ENCODE data around the gene TPCN2.

TPCN2 gene

DNA sequence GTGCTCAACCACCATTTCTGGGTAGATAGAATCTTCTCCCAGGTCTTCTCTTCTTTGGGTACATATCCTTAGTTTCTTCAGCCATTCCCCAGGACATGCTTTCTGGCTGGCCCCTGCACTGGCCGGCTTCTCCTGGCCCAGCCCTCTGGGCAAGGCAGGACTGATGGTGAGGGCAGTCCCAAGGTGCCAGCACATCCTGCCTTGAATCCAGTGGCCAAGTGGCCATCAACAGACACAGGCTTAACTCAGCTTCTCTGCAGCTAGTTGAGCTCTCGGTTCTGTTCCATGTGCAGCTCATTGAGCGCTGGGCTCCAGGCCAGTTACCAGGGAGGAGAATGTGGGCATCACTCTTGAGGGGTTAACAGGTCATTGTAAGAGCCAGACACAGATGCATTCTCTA, 124.6 kb downstream of the TPCN2 start:
- no peak for TF ChIP-seq CTCF (IDR thresholded peaks at IDR 0.05; ENCODE audit: low read depth, low read length, missing control alignments)
- H3K4me3 ChIP-seq (ENCODE audit: low read depth, low read length), result no peak overlapping the region
- DNase-seq (ENCODE audit: low read depth), result no peak

- no peak overlapping the region for H3K4me3 ChIP-seq (ENCODE audit: low read depth, low read length)
- no peak for DNase-seq (ENCODE audit: low read depth)
- TF ChIP-seq CTCF (IDR thresholded peaks at IDR 0.05; ENCODE audit: low read depth, low read length, missing control alignments), result no peak
Observed at GRCh38 chr11:69173925-69174581, 125.3 kb downstream of the TPCN2 start.

DNA sequence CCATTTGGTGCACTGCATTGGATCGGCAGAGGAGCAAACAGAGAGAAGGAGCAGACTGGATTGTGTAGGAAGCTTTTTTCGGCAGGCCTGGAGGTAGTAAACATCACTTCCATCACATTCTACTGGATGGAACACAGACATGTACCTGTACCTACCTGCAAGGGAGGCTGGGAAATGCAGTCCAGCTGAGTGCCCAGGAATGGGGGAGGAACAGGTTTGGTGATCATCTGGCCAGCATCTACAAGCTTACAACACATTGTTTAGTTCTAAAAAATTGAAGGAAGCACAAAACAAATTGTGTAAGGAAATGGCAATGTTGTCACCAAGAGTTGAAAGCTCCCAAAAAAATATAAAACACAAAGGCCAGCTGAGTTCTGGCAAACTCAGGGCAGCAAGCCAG, 126.1 kb downstream of the TPCN2 start:
- TF ChIP-seq CTCF (IDR thresholded peaks at IDR 0.05; ENCODE audit: low read depth, low read length, missing control alignments), result no peak
- DNase-seq (ENCODE audit: low read depth), result no peak
- no peak overlapping the region for H3K4me3 ChIP-seq (ENCODE audit: low read depth, low read length)

- H3K4me3 ChIP-seq (ENCODE audit: low read depth, low read length), result no peak overlapping the region
- no peak for DNase-seq (ENCODE audit: low read depth)
- TF ChIP-seq CTCF (IDR thresholded peaks at IDR 0.05; ENCODE audit: low read depth, low read length, missing control alignments), result no peak
Observed at GRCh38 chr11:69178819-69179482, 130.2 kb downstream of the TPCN2 start.

DNA sequence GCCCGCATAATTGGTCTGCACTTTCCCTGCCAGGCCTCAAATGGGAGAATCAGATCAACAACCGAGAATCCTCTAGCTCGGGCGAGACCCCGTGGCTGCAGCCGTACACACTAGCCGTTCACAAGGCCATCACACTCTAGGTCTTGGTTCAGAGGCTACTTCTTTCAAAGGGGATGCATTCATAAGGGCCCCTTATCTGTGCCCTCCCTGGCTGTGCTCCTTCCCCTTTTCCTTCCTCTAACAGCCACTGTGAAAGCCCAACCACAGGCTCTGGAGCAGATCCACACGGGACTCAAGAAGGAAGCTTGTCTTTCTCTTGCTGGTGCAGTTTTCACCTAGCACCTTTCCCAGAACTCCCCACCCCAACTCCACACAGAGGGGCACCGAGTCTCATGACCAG, 131.5 kb downstream of the TPCN2 start:
- no peak for DNase-seq (ENCODE audit: low read depth)
- TF ChIP-seq CTCF (IDR thresholded peaks at IDR 0.05; ENCODE audit: low read depth, low read length, missing control alignments), result no peak
- H3K4me3 ChIP-seq (ENCODE audit: low read depth, low read length), result no peak overlapping the region

- H3K4me3 ChIP-seq (ENCODE audit: low read depth, low read length), result no peak overlapping the region
- no peak for DNase-seq (ENCODE audit: low read depth)
- TF ChIP-seq CTCF (IDR thresholded peaks at IDR 0.05; ENCODE audit: low read depth, low read length, missing control alignments), result no peak
Observed at GRCh38 chr11:69180726-69181125, 132.0 kb downstream of the TPCN2 start.

DNA sequence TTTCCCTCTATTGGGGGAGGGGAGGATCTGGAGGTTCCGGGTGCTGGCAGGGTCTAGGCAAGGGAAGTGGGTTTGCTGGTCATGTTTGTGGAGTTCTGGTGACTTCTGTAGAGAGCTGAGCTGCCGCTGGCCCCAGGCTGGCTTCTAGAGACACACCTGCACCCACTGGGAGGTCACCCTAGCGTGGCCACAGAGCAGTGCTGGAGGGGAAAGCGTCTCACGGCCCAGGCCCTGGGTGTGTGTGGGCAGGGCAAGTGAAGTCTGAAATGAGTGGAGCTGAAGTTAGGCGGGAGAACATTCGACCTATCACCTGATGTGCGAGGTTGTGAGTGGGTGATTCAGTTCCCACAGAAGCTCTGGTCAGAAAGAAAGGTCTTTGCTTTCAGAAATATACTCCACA, 134.9 kb downstream of the TPCN2 start:
- peak; percentile 35 for DNase-seq (ENCODE audit: low read depth)
- no peak overlapping the region for H3K4me3 ChIP-seq (ENCODE audit: low read depth, low read length)
- no peak for TF ChIP-seq CTCF (IDR thresholded peaks at IDR 0.05; ENCODE audit: low read depth, low read length, missing control alignments)
